ENCODE measurements around the gene TMEM42. TPM values are rescaled to one million over a fixed set of nuclear protein-coding genes. Genes with fewer than 3 reads are reported as not detected.

The TMEM42 gene
- total and polyA plus RNA-seq, 2 of the 4 experiments (the other 2 are of a cell fraction): 13.1 to 24.7 TPM

- intact Hi-C loops (cut with micrococcal nuclease): no loop called here
- Histone ChIP-seq H2BK15ac (ENCODE audit: low read depth, low read length) (peak overlapping the region; percentile 2; the same call in 1 of the 3 replicates), H3K4ac (ENCODE audit: low read depth, low read length) (peak overlapping the region; percentile 88), H3K36me3 (ENCODE audit: control insufficient read depth, insufficient read depth, low read length) (no peaks in the 10 kb centered on the region), H3K4me2 (ENCODE audit: low read depth, low read length) (peak overlapping the region; percentile 74; the same call in 1 of the 2 replicates), H3K79me1 (ENCODE audit: low read depth in 1 of 2, low read length in 2 of 2) (peaks cover 0 to 4% of the 10 kb centered on the region in 2 experiments; a peak in 1 of 4 replicates), H2BK20ac (ENCODE audit: low read depth, low read length) (peak overlapping the region; percentile 89), H3K23ac (ENCODE audit: low read depth, low read length) (no peak overlapping the region), H4K91ac (ENCODE audit: insufficient read depth, low read depth, low read length) (peak overlapping the region; percentile 75), H3K9me3 (ENCODE audit: control insufficient read depth, insufficient read depth, low read length) (no peaks in the 10 kb centered on the region), H2BK120ac (ENCODE audit: low read depth, low read length) (peak overlapping the region; percentile 80), H2AK9ac (replicated peaks; ENCODE audit: low read depth, low read length, poor library complexity) (peak overlapping the region; percentile 90), H3K14ac (replicated peaks; ENCODE audit: low read depth, low read length) (peak overlapping the region; percentile 75), H3K4me3 (ENCODE audit: insufficient read depth, low read depth, low read length) (no peak overlapping the region), H4K20me1 (ENCODE audit: insufficient read depth, low read length) (no peaks in the 10 kb centered on the region), H3K27me3 (ENCODE audit: control insufficient read depth, insufficient read depth, low read length) (no peaks in the 10 kb centered on the region), H3K56ac (ENCODE audit: extremely low read depth, insufficient read depth, low read length) (no peak overlapping the region; the same call in 1 of the 2 replicates), H3K9ac (ENCODE audit: low read depth, low read length) (no peak overlapping the region), H2AK5ac (ENCODE audit: low read depth, low read length) (peak overlapping the region; percentile 90), H3K27ac (ENCODE audit: insufficient read depth, low read length) (peak overlapping the region; percentile 39; the same call in 1 of the 2 replicates), H3K18ac (ENCODE audit: low read depth, low read length) (peak overlapping the region; percentile 71; the same call in 1 of the 2 replicates), H2BK5ac (ENCODE audit: low read depth, low read length, poor library complexity, severe bottlenecking) (peak overlapping the region; percentile 66), H3K4me1 (ENCODE audit: control insufficient read depth, insufficient read depth, low read length) (peaks cover 10% of the 10 kb centered on the region), H2AFZ (replicated peaks; ENCODE audit: low read length, poor library complexity) (peak overlapping the region; percentile 82), H4K8ac (ENCODE audit: low read depth in 2 of 2, low read length in 2 of 2) (peak overlapping the region in 1 of 2 experiments; percentile 56; a peak in 1 of 4 replicates), H4K5ac (ENCODE audit: low read depth, low read length) (peak overlapping the region; percentile 30; the same call in 1 of the 2 replicates), H3K9me1 (ENCODE audit: insufficient read depth, low read length) (peaks cover 10% of the 10 kb centered on the region; the same call in 1 of the 2 replicates)
- POLR2A ChIA-PET (ENCODE audit: unreplicated experiment): no interaction called here
- peak; percentile 87 for DNase-seq
- CTCF ChIA-PET: interaction anchor here (0.6 kb wide), 1 partner anchor 237 kb away, joined by 6 read pairs; no protein-coding TSS in a partner anchor
- no TSS peak for BruUV-seq (replicated peaks)
- peak; percentile 84 for ATAC-seq (ENCODE audit: low read depth)
- dilution Hi-C loops (cut with HindIII; ENCODE audit: low sequenced_read_pairs, unreplicated experiment): no loop called here
- TF ChIP-seq FOS (IDR thresholded peaks at IDR 0.05; ENCODE audit: low read depth, low read length) (peak; percentile 38; the same call in 1 of the 2 replicates), USF2 (IDR thresholded peaks at IDR 0.05; ENCODE audit: low read depth, low read length) (no peak), POLR2A (IDR thresholded peaks at IDR 0.05; ENCODE audit: low read depth, low read length) (no peak), CHD1 (IDR thresholded peaks at IDR 0.05; ENCODE audit: low read depth, low read length) (no peak)
- 20% methylated on average over 2 of the region's 2 CpGs; no CpG with 5 or more reads in 1 of the 2 experiments for WGBS, 2 experiments (ENCODE audit: extremely low coverage in 2 of 2, insufficient read length in 1 of 2)
- in situ Hi-C loops (cut with MboI; ENCODE audit: low sequenced_read_pairs): loop anchor here (25.0 kb wide), 1 partner anchor 556 kb away; the partner anchor contains the start of gene TCAIM
These were observed 31.4 kb downstream of the TMEM42 start for GRCh38 chr3:44893097-44893496.
